SKM-1 (cell line): ENCODE results near the gene OAF.
A peak's percentile ranks its signal among the peaks of the same experiment; 100 is the strongest.

Experiments used
- DNase-seq: peaks from one replicate; lab custom pipeline; 2025; ENCODE audit not compliant: unreplicated experiment; lab: John Stamatoyannopoulos, UW

The OAF gene

GRCh38 chr11:120201653-120202052, 9.2 kb upstream of the OAF start:
- no peak for DNase-seq

GRCh38 chr11:120203626-120204025, 7.2 kb upstream of the OAF start:
- no peak for DNase-seq

GRCh38 chr11:120205596-120206161, 5.2 kb upstream of the OAF start:
- no peak for DNase-seq

- no peak for DNase-seq
Measured at GRCh38 chr11:120207512-120207911, 3.3 kb upstream of the OAF start.

- no peak for DNase-seq
Measured at GRCh38 chr11:120208001-120208441, 2.8 kb upstream of the OAF start.

GRCh38 chr11:120208777-120209176, 2.1 kb upstream of the OAF start:
- DNase-seq, result peak; percentile 48

GRCh38 chr11:120209746-120210625, 846 bp upstream of the OAF start:
- no peak for DNase-seq

- DNase-seq, result no peak
Measured at GRCh38 chr11:120211522-120212258, 858 bp downstream of the OAF start.

GRCh38 chr11:120212259-120212878, 1.5 kb downstream of the OAF start:
- DNase-seq, result no peak

GRCh38 chr11:120212926-120213325, 2.1 kb downstream of the OAF start:
- no peak for DNase-seq

- no peak for DNase-seq
Measured at GRCh38 chr11:120214581-120214980, 3.7 kb downstream of the OAF start.

- DNase-seq, result no peak
Measured at GRCh38 chr11:120215634-120216033, 4.8 kb downstream of the OAF start.

GRCh38 chr11:120216426-120217102, 5.7 kb downstream of the OAF start:
- DNase-seq, result no peak

- DNase-seq, result no peak
Measured at GRCh38 chr11:120217526-120217925, 6.7 kb downstream of the OAF start.

- no peak for DNase-seq
Measured at GRCh38 chr11:120217941-120218694, 7.3 kb downstream of the OAF start.

GRCh38 chr11:120218695-120219033, 7.8 kb downstream of the OAF start:
- no peak for DNase-seq

- no peak for DNase-seq
Measured at GRCh38 chr11:120219232-120219937, 8.6 kb downstream of the OAF start.

- DNase-seq, result no peak
Measured at GRCh38 chr11:120219938-120220746, 9.3 kb downstream of the OAF start.

- DNase-seq, result no peak
Measured at GRCh38 chr11:120220747-120221037, 9.9 kb downstream of the OAF start.
